H1 (cell line): ENCODE results near the gene IL32. TPM values are rescaled to one million over a fixed set of nuclear protein-coding genes. Genes with fewer than 3 reads are reported as not detected.

Experiments used
- CTCF ChIA-PET: fragments of 300-600 bp; sonication (Branson Sonifier 250); formaldehyde crosslinking; loops from one replicate; lab custom pipeline; 2021; ENCODE audit not compliant: partially characterized antibody; lab: Charles Lee
- POLR2A ChIA-PET: fragments of 300-600 bp; sonication (Branson Sonifier 250); formaldehyde crosslinking; loops from one replicate; lab custom pipeline; 2021; ENCODE audit warnings: inconsistent platforms; ENCODE audit not compliant: partially characterized antibody; lab: Charles Lee
- DNase-seq, 2 experiments: peaks; one replicate each; pipeline versions ENCODE4 v3.0.0 to v3.0.0-alpha.2; 2010 to 2022; ENCODE audit warnings: low spot score in 2 of 2, low read depth in 1 of 2, mixed read lengths in 1 of 2
- FAIRE-seq: peaks from 2 replicates; lab custom pipeline; 2011; peaks lifted over from hg19 to GRCh38; lab: Jason Lieb, UNC
- H2AFZ ChIP-seq: 2 replicates; pipeline ENCODE4 v1.8.1; 2012; ENCODE audit warnings: low read length, inconsistent platforms
- H2AK5ac ChIP-seq: 2 replicates; pipeline ENCODE4 v1.6.1; 2013; ENCODE audit warnings: low read depth, low read length
- H2BK120ac ChIP-seq: replicated peaks from 2 replicates; pipeline ENCODE3; 2013; ENCODE audit warnings: low read depth, low read length, inconsistent platforms
- H2BK12ac ChIP-seq: 2 replicates; pipeline ENCODE4 v1.6.1; 2013; ENCODE audit warnings: low read depth, low read length
- H2BK15ac ChIP-seq: 2 replicates; pipeline ENCODE4 v1.6.1; 2013; ENCODE audit warnings: low read length
- H2BK20ac ChIP-seq: 2 replicates; pipeline ENCODE4 v1.6.1; 2013; ENCODE audit warnings: low read length
- H2BK5ac ChIP-seq: 2 replicates; pipeline ENCODE4 v1.6.1; 2013; ENCODE audit warnings: low read depth, low read length
- H3K14ac ChIP-seq: 2 replicates; pipeline ENCODE4 v1.6.1; 2013; ENCODE audit warnings: inconsistent platforms; ENCODE audit not compliant: insufficient read length
- H3K18ac ChIP-seq: 2 replicates; pipeline ENCODE4 v1.6.1; 2013; ENCODE audit warnings: low read length; ENCODE audit errors: extremely low read depth
- H3K23ac ChIP-seq: 2 replicates; pipeline ENCODE4 v1.6.1; 2013; ENCODE audit warnings: inconsistent platforms; ENCODE audit not compliant: insufficient read length
- H3K23me2 ChIP-seq: 2 replicates; pipeline ENCODE4 v1.6.1; 2013; ENCODE audit warnings: low read depth, low read length
- H3K27ac ChIP-seq: 2 replicates; pipeline ENCODE4 v1.6.1; 2011; ENCODE audit warnings: low read depth, low read length, inconsistent platforms
- H3K27me3 ChIP-seq, 4 experiments: replicated peaks in 1 of 4; 1 replicate in 1 of 4; 2 replicates in 3 of 4; pipeline versions ENCODE4 v1.6.1 to v1.8.1; 2011 to 2013; ENCODE audit warnings: low read length in 3 of 4, mild to moderate bottlenecking in 3 of 4, inconsistent platforms in 2 of 4, mixed read lengths in 2 of 4, moderate library complexity in 1 of 4; ENCODE audit not compliant: control insufficient read depth in 3 of 4, insufficient read depth in 3 of 4; ENCODE audit errors: extremely low read depth in 1 of 4
- H3K36me3 ChIP-seq, 4 experiments: 2 replicates each; pipeline versions ENCODE4 v1.6.1 to v1.8.1; 2011 to 2013; ENCODE audit warnings: mild to moderate bottlenecking in 4 of 4, low read length in 3 of 4, moderate library complexity in 2 of 4, control low read depth in 1 of 4, inconsistent platforms in 1 of 4; ENCODE audit not compliant: insufficient read depth in 4 of 4, control insufficient read depth in 2 of 4
- H3K4ac ChIP-seq: replicated peaks from 2 replicates; pipeline ENCODE3; 2013; ENCODE audit warnings: low read length, low read depth, mixed read lengths, inconsistent platforms; ENCODE audit not compliant: insufficient read length
- H3K4me1 ChIP-seq, 4 experiments: replicated peaks in 1 of 4; 1 replicate in 1 of 4; 2 replicates in 3 of 4; pipeline versions ENCODE4 v1.6.1 to v1.8.1; 2011 to 2013; ENCODE audit warnings: low read length in 3 of 4, inconsistent platforms in 2 of 4, mixed read lengths in 1 of 4; ENCODE audit not compliant: insufficient read depth in 4 of 4, control insufficient read depth in 3 of 4
- H3K4me2 ChIP-seq, 2 experiments: 2 replicates each; pipeline versions ENCODE4 v1.6.1 to v1.8.1; 2011 to 2013; ENCODE audit warnings: low read depth in 2 of 2, low read length in 2 of 2, control low read depth in 1 of 2, inconsistent platforms in 1 of 2, mild to moderate bottlenecking in 1 of 2; ENCODE audit not compliant: insufficient read depth in 1 of 2
- H3K4me3 ChIP-seq, 4 experiments: fragments of 200-600, 300-600 bp in 1 of 4; sonication (generic), shearing (Covaris generic), sonication (Bioruptor Twin) in 1 of 4; 2 replicates each; pipeline versions ENCODE4 v1.5.1 to v1.8.1; 2011 to 2016; ENCODE audit warnings: low read length in 4 of 4, low read depth in 3 of 4, control low read depth in 2 of 4, inconsistent platforms in 2 of 4, mild to moderate bottlenecking in 2 of 4, mixed read lengths in 1 of 4, moderate library complexity in 1 of 4; ENCODE audit not compliant: insufficient read depth in 2 of 4; ENCODE audit errors: extremely low read depth in 1 of 4
- H3K56ac ChIP-seq: replicated peaks from 2 replicates; pipeline ENCODE3; 2013; ENCODE audit warnings: low read depth, mild to moderate bottlenecking, mixed read lengths, low read length, inconsistent platforms; ENCODE audit not compliant: insufficient read length
- H3K79me1 ChIP-seq: 2 replicates; pipeline ENCODE4 v1.6.1; 2013; ENCODE audit warnings: low read depth, low read length, control low read depth
- H3K79me2 ChIP-seq, 2 experiments: 2 replicates each; pipeline versions ENCODE4 v1.6.1 to v1.8.1; 2012 to 2013; ENCODE audit warnings: low read length in 2 of 2, mild to moderate bottlenecking in 2 of 2, inconsistent platforms in 1 of 2; ENCODE audit not compliant: insufficient read depth in 2 of 2, control insufficient read depth in 1 of 2
- H3K9ac ChIP-seq, 4 experiments: replicated peaks in 1 of 4; 1 replicate in 1 of 4; 2 replicates in 3 of 4; pipeline versions ENCODE4 v1.6.1 to v1.8.1; 2011 to 2013; ENCODE audit warnings: low read depth in 3 of 4, low read length in 3 of 4, control low read depth in 2 of 4, mild to moderate bottlenecking in 2 of 4, moderate library complexity in 2 of 4, inconsistent platforms in 1 of 4; ENCODE audit errors: extremely low read depth in 1 of 4
- H3K9me3 ChIP-seq, 2 experiments: 2 replicates each; pipeline versions ENCODE4 v1.6.1 to v1.8.1; 2012 to 2013; ENCODE audit warnings: mild to moderate bottlenecking in 2 of 2, moderate library complexity in 2 of 2, control low read depth in 1 of 2, inconsistent platforms in 1 of 2, low read depth in 1 of 2, low read length in 1 of 2, mixed read lengths in 1 of 2; ENCODE audit not compliant: insufficient read depth in 2 of 2
- H4K20me1 ChIP-seq, 2 experiments: replicated peaks in 1 of 2; 2 replicates each; pipeline versions ENCODE3 to v1.8.1; 2011 to 2013; ENCODE audit warnings: inconsistent platforms in 2 of 2, low read length in 2 of 2, mild to moderate bottlenecking in 1 of 2; ENCODE audit not compliant: insufficient read depth in 2 of 2, control insufficient read depth in 1 of 2
- H4K5ac ChIP-seq: 2 replicates; pipeline ENCODE4 v1.6.1; 2013; ENCODE audit warnings: low read length, low read depth, mixed read lengths, inconsistent platforms; ENCODE audit not compliant: insufficient read length
- H4K8ac ChIP-seq: 2 replicates; pipeline ENCODE4 v1.8.0; 2013; ENCODE audit warnings: mild to moderate bottlenecking, moderate library complexity, low read length, inconsistent platforms; ENCODE audit not compliant: insufficient read depth; ENCODE audit errors: extremely low read depth
- H4K91ac ChIP-seq: replicated peaks from 2 replicates; pipeline ENCODE3; 2013; ENCODE audit warnings: low read length, mixed read lengths, inconsistent platforms; ENCODE audit not compliant: insufficient read length
- BACH1 ChIP-seq: IDR thresholded peaks from 2 replicates; pipeline ENCODE4 v1.6.1; 2012; ENCODE audit warnings: low read length, improper control_type of control experiment
- CEBPB ChIP-seq: IDR thresholded peaks from 2 replicates; pipeline ENCODE4 v1.6.1; 2012; ENCODE audit warnings: low read depth, low read length
- FOSL1 ChIP-seq: IDR thresholded peaks from 2 replicates; pipeline ENCODE4 v1.6.1; 2011; ENCODE audit warnings: mild to moderate bottlenecking, low read depth, low read length, moderate library complexity; ENCODE audit not compliant: insufficient read depth
- GTF2F1 ChIP-seq: IDR thresholded peaks from 2 replicates; pipeline ENCODE4 v1.6.1; 2012; ENCODE audit warnings: low read depth, low read length, improper control_type of control experiment, borderline replicate concordance
- MAFK ChIP-seq: IDR thresholded peaks from 2 replicates; pipeline ENCODE4 v1.6.1; 2012; ENCODE audit warnings: low read depth, mild to moderate bottlenecking, improper control_type of control experiment, low read length
- MAX ChIP-seq: IDR thresholded peaks from 2 replicates; pipeline ENCODE4 v1.6.1; 2012; ENCODE audit warnings: inconsistent platforms
- RNF2 ChIP-seq: fragments of 200-900, 300-1000 bp; sonication (generic); IDR thresholded peaks from 2 replicates; pipeline ENCODE4 v1.7.1; 2016; ENCODE audit warnings: borderline replicate concordance, low read depth, mild to moderate bottlenecking, antibody characterized with exemption, low read length; ENCODE audit not compliant: poor library complexity, severe bottlenecking; ENCODE audit errors: missing control alignments
- RXRA ChIP-seq: IDR thresholded peaks from 2 replicates; pipeline ENCODE4 v1.6.1; 2011; ENCODE audit warnings: low read depth, mild to moderate bottlenecking, low read length, moderate library complexity; ENCODE audit not compliant: insufficient read depth
- WGBS, 2 experiments: shearing (Covaris generic) in 1 of 2; methylation state at CpG; one replicate each; pipeline versions ENCODE4 v1.1.6 to v1.1.7; 2013 to 2015; ENCODE audit warnings: low lambda C conversion rate in 2 of 2, mixed read lengths in 2 of 2, inconsistent platforms in 1 of 2, low coverage in 1 of 2, missing lambda C conversion rate in 1 of 2; ENCODE audit not compliant: insufficient replicate concordance in 2 of 2, insufficient coverage in 1 of 2, insufficient read length in 1 of 2; ENCODE audit errors: extremely low coverage in 1 of 2, missing lambda C conversion rate in 1 of 2; 5-methylcytosine and 5-hydroxymethylcytosine counted together
- polyA plus RNA-seq, 7 experiments: library from polyadenylated mRNA; depleted of rRNA in 3 of 7; stranded (reverse) in 5 of 7; unstranded in 2 of 7; fragments of >200 nt in 5 of 7; fragments of 200-250 nt in 2 of 7; gene quantifications; 1 replicate in 5 of 7; 2 replicates in 1 of 7; 4 replicates in 1 of 7; pipeline versions ENCODE4 v1.2.1 to v1.2.3, GENCODE V29; 2011 to 2013; ENCODE audit warnings: missing spikeins in 2 of 7, mixed read lengths in 2 of 7
- total RNA-seq: library from RNA; stranded (reverse); fragmentation: NEBNext Ultra II Directional; extraction: Animal tissue kit (Norgen Biotek cat#: 25700); gene quantifications from 2 replicates; pipeline ENCODE4 v1.2.1, GENCODE V29; 2021

The IL32 gene
- total and polyA plus RNA-seq, 2 of the 8 experiments (the other 6 are each of a cell fraction or from before 2014, with no cell fraction given), result 2.7 to 5.0 TPM

GRCh38 chr16:3112058-3112880 lies 46.8 kb downstream of the IL32 start, which contains the start of gene ZNF205:
TSS of gene ZNF205 (plus strand) at chr16:3112586. CDS start at chr16:3113431, 845 bp downstream.
- no peak within 1 kb of the TSS for H3K23ac ChIP-seq
- DNase-seq, result peak in 1 of 2 experiments; percentile 92
- peaks cover 0 to 11% (median 9%) of the 10 kb centered on the region in 4 experiments; a peak in 7 of 8 replicates for H3K36me3 ChIP-seq
- H3K27me3 ChIP-seq, result no peaks in the 10 kb centered on the region
- peaks cover 6% of the 10 kb centered on the region; the same call in 1 of the 2 replicates for H3K79me1 ChIP-seq
- no peak within 1 kb of the TSS; the same call in none of the 2 replicates for H3K18ac ChIP-seq
- peaks cover 0 to 15% (median 8%) of the 10 kb centered on the region in 4 experiments; a peak in 5 of 7 replicates for H3K4me1 ChIP-seq
- no peak for FAIRE-seq
- H2AFZ ChIP-seq, result peak within 1 kb of the TSS; percentile 24; the same call in 1 of the 2 replicates
- peak within 1 kb of the TSS; percentile 70 for H4K91ac ChIP-seq
- peaks cover 0 to 4% of the 10 kb centered on the region in 2 experiments for H4K20me1 ChIP-seq
- peak within 1 kb of the TSS; percentile 85 to 93 (median 92) for H3K4me3 ChIP-seq
- H3K56ac ChIP-seq, result peak within 1 kb of the TSS; percentile 75
- CTCF ChIA-PET, result interaction anchor here (0.6 to 36.8 kb wide), 10 partner anchors 9 to 94 kb away, joined by 3 to 619 read pairs (median 14); partner anchors contain the start of genes ZNF213 and ZSCAN10
- H2BK120ac ChIP-seq, result no peak within 1 kb of the TSS
- H3K4ac ChIP-seq, result peak within 1 kb of the TSS; percentile 82
- peak within 1 kb of the TSS; percentile 51; the same call in 1 of the 2 replicates for H3K27ac ChIP-seq
- H3K79me2 ChIP-seq, result peaks cover 0 to 17% of the 10 kb centered on the region in 2 experiments; a peak in 2 of 4 replicates
- peak within 1 kb of the TSS; percentile 93; the same call in 1 of the 2 replicates for H2BK5ac ChIP-seq
- H2BK15ac ChIP-seq, result peak within 1 kb of the TSS; percentile 88; the same call in 1 of the 2 replicates
- H3K23me2 ChIP-seq, result peaks cover 8% of the 10 kb centered on the region
- no peak within 1 kb of the TSS for H2BK20ac ChIP-seq
- H4K5ac ChIP-seq, result peak within 1 kb of the TSS; percentile 81
- no peak within 1 kb of the TSS for H3K14ac ChIP-seq
- peak within 1 kb of the TSS; percentile 80; the same call in 1 of the 2 replicates for H2BK12ac ChIP-seq
- peak within 1 kb of the TSS; percentile 59 to 74 (median 64) for H3K9ac ChIP-seq
- peak within 1 kb of the TSS; percentile 92 for H4K8ac ChIP-seq
- 0 out of 2 replicates have a peak within 1 kb of the TSS, but pooled peaks have one; percentile 39 for H2AK5ac ChIP-seq
- H3K4me2 ChIP-seq, result peak within 1 kb of the TSS; percentile 79 to 93
- 18% methylated on average over 22 of the region's 23 CpGs; no CpG with 5 or more reads in 1 of the 2 experiments for WGBS, 2 experiments
- H3K9me3 ChIP-seq, result no peaks in the 10 kb centered on the region
- POLR2A ChIA-PET, result interaction anchor here (0.8 to 12.1 kb wide), 11 partner anchors 8 to 108 kb away, joined by 3 to 169 read pairs (median 5); partner anchors contain the start of gene ZSCAN10
- TF ChIP-seq GTF2F1, result no peak
- TF ChIP-seq CEBPB, result no peak
- no peak for TF ChIP-seq BACH1
- peak; percentile 64; the same call in 1 of the 2 replicates for TF ChIP-seq MAX
- TF ChIP-seq RXRA, result no peak
- no peak for TF ChIP-seq RNF2
- no peak for TF ChIP-seq FOSL1
- TF ChIP-seq MAFK, result no peak
